HL-60 (cell line): ENCODE measurements around the gene KDM1B.

Experiments
- DNase-seq, 2 experiments: peaks; one replicate each; pipeline ENCODE4 v3.0.0-alpha.2; 2010 to 2020; ENCODE audit warnings: low read depth in 1 of 2, low spot score in 1 of 2
- H3K27ac ChIP-seq: fragments of 250-450 bp; sonication (Bioruptor Pico); replicated peaks from 2 replicates; pipeline ENCODE4 v1.5.1; 2020; ENCODE audit warnings: mild to moderate bottlenecking, moderate library complexity
- H3K27me3 ChIP-seq: fragments of 250-450 bp; sonication (Bioruptor Pico); 2 replicates; pipeline ENCODE4 v1.5.1; 2021; ENCODE audit warnings: mild to moderate bottlenecking, moderate library complexity; ENCODE audit not compliant: insufficient read depth, poor library complexity, severe bottlenecking
- H3K4me3 ChIP-seq: replicated peaks from 2 replicates; pipeline ENCODE4 v1.5.1; 2011; ENCODE audit warnings: mild to moderate bottlenecking, control low read depth, low read length; ENCODE audit not compliant: insufficient read depth
- CTCF ChIP-seq: IDR thresholded peaks from one replicate; pipeline ENCODE4 v1.5.1; 2011; ENCODE audit warnings: low read length, control low read depth, inconsistent platforms; ENCODE audit not compliant: insufficient read depth
- GABPA ChIP-seq: IDR thresholded peaks from 2 replicates; pipeline ENCODE4 v1.6.1; 2012; ENCODE audit warnings: low read depth
- POLR2AphosphoS5 ChIP-seq: IDR thresholded peaks from 2 replicates; pipeline ENCODE4 v1.6.1; 2012; ENCODE audit warnings: low read depth
- TF ChIP-seq, protein P1 (sequence below): IDR thresholded peaks from 2 replicates; pipeline ENCODE4 v1.6.1; 2012; ENCODE audit warnings: low read depth; ENCODE audit not compliant: insufficient replicate concordance

KDM1B gene

DNA sequence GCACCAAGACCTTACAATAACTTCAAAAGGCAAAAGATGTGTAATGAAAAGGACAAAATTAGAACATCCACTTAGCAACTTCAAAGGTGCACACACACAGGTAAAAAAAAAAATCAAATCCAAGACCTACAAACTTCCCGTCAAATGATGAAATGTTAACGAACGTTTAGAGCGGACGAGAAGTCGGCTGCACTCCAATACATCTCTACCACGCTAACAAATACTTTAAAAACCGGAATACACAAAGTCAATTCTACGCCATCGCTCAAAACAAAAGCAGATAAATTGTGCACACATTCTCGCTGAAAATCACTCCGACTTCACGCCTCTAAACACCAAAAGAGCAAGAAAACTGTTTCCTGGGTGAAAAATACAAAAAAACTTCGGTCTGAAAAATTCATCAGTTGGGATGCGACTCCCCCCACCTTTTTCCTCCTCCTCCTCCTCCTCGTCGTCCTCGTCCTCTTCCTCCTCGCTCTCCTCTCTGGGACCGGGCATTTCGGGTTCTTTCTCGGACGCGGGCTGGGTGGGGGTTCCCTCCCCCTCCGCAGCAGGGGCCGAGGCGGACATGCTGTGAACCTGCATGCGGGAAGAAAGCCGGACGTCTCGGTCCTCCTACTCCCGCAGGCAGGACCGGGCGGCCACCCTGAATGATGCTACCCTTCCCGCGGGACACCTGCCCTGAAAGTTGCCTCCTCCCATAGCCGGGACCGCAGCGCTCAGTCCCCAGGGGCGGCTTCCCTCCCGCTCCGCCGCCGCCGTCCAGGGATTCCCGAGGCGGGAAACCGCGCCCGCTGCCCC, 108.4 kb downstream of the KDM1B start:
- peak overlapping the region; percentile 61 for H3K4me3 ChIP-seq
- peak overlapping the region; percentile 94 for H3K27ac ChIP-seq
- peak in 1 of 2 experiments; percentile 16 for DNase-seq

GRCh38 chr6:18264219-18264922, 109.1 kb downstream of the KDM1B start, which contains the start of gene DEK:
Gene DEK, minus strand, starts transcription at chr6:18264530. Its CDS starts 543 bp downstream, at chr6:18263987.
- peak within 1 kb of the TSS; percentile 61 for H3K4me3 ChIP-seq
- no peaks in the 10 kb centered on the region for H3K27me3 ChIP-seq
- H3K27ac ChIP-seq, result peak within 1 kb of the TSS; percentile 94
- TF ChIP-seq GABPA (no peak), CTCF (peak; percentile 21), POLR2AphosphoS5 (no peak; the same call in none of the 2 replicates)
- TF ChIP-seq, protein P1, sequence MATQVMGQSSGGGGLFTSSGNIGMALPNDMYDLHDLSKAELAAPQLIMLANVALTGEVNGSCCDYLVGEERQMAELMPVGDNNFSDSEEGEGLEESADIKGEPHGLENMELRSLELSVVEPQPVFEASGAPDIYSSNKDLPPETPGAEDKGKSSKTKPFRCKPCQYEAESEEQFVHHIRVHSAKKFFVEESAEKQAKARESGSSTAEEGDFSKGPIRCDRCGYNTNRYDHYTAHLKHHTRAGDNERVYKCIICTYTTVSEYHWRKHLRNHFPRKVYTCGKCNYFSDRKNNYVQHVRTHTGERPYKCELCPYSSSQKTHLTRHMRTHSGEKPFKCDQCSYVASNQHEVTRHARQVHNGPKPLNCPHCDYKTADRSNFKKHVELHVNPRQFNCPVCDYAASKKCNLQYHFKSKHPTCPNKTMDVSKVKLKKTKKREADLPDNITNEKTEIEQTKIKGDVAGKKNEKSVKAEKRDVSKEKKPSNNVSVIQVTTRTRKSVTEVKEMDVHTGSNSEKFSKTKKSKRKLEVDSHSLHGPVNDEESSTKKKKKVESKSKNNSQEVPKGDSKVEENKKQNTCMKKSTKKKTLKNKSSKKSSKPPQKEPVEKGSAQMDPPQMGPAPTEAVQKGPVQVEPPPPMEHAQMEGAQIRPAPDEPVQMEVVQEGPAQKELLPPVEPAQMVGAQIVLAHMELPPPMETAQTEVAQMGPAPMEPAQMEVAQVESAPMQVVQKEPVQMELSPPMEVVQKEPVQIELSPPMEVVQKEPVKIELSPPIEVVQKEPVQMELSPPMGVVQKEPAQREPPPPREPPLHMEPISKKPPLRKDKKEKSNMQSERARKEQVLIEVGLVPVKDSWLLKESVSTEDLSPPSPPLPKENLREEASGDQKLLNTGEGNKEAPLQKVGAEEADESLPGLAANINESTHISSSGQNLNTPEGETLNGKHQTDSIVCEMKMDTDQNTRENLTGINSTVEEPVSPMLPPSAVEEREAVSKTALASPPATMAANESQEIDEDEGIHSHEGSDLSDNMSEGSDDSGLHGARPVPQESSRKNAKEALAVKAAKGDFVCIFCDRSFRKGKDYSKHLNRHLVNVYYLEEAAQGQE, result no peak
- peak; percentile 58 to 85 for DNase-seq

More for the DNA sequence above, 108.4 kb downstream of the KDM1B start:
- no peaks in the 10 kb centered on the region for H3K27me3 ChIP-seq
- no peak for TF ChIP-seq CTCF

DNA sequence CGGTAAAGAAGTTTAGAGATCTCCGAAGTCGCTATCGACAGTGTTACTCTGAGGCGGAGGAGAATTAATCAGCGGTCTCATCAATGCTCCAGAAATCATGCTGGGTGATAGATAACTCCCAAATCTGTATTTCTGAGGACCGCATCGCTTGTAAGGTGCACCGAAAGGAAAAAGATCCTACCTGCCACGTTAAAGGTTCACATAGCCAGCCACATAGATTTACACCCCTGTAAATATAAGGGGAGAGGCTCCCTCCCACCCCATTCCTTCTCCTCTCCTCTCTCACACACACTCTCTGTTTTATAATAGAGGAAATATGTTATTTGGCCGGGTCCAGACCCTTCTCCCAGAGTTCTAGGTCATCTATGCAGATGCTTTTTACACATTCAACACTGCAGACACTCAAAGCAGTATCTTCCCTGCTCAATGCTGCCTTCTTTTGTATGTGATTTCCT, 109.7 kb downstream of the KDM1B start:
- no peak for TF ChIP-seq CTCF
- TF ChIP-seq, protein P1, result no peak
- no peak for TF ChIP-seq GABPA
- DNase-seq, result no peak
- Histone ChIP-seq H3K27me3 (no peaks in the 10 kb centered on the region), H3K4me3 (peak overlapping the region; percentile 61), H3K27ac (peak overlapping the region; percentile 73)
